ENCODE measurements around the gene OR56A5. TPM values are rescaled to one million over a fixed set of nuclear protein-coding genes. Genes with fewer than 3 reads are reported as not detected.
"Not testable (repeated sequence)": the region's sequence is repeated elsewhere in the genome, so short reads cannot be mapped to it uniquely, and the experiment has no call there.

The OR56A5 gene
- total and polyA plus RNA-seq, 4 donors = not detected

DNA sequence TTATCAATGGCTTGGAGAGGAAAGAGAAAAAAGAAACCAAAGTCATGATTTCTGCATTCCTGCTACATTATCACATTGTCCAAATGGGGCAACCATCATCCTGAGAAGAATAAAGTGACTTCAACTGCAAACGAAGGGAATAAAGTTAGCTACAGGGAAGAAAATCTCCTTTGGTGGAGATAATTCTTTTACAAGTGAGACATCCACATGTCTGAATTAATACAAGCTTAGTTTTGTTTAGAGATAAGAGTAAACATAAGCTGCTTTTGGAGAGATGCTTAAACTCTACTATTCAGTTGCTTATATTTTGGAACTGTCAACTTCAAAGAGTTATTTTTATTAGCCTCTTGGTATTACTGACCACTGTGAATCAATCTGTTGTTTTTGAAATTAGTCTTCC is 18.6 kb upstream of the OR56A5 start, which contains the start of gene OR52L1:
Gene OR52L1, minus strand, starts transcription at position 101 of the 400 bp plus-strand sequence. Its CDS starts 55 bp downstream, at position 46.
- WGBS (ENCODE audit: insufficient coverage) = no CpG with 5 or more reads among the region's 1 CpG
- no peak for DNase-seq (ENCODE audit: low read depth in 4 of 6, low spot score in 6 of 6)
- H3K36me3 ChIP-seq (ENCODE audit: control insufficient read depth, insufficient read depth, low read length) = no peaks in the 10 kb centered on the region
- no peak within 1 kb of the TSS for H3K27ac ChIP-seq (ENCODE audit: low read depth, low read length)
- no peak within 1 kb of the TSS for H3K4me3 ChIP-seq (ENCODE audit: low read depth, low read length)
- H3K27me3 ChIP-seq (ENCODE audit: control insufficient read depth, insufficient read depth, low read length) = no peaks in the 10 kb centered on the region
- H3K9me3 ChIP-seq (ENCODE audit: control insufficient read depth, insufficient read depth, low read length) = no peaks in the 10 kb centered on the region
- no peaks in the 10 kb centered on the region for H3K4me1 ChIP-seq (ENCODE audit: control insufficient read depth, insufficient read depth, low read length)

GRCh38 chr11:5983443-5983842 is 15.1 kb upstream of the OR56A5 start:
- WGBS (ENCODE audit: insufficient coverage) = no CpG with 5 or more reads among the region's 1 CpG
- no peaks in the 10 kb centered on the region for H3K36me3 ChIP-seq (ENCODE audit: control insufficient read depth, insufficient read depth, low read length)
- no peak overlapping the region for H3K27ac ChIP-seq (ENCODE audit: low read depth, low read length)
- H3K27me3 ChIP-seq (ENCODE audit: control insufficient read depth, insufficient read depth, low read length) = no peaks in the 10 kb centered on the region
- DNase-seq (ENCODE audit: low read depth in 4 of 6, low spot score in 6 of 6) = no peak
- no peak overlapping the region for H3K4me3 ChIP-seq (ENCODE audit: low read depth, low read length)
- H3K9me3 ChIP-seq (ENCODE audit: control insufficient read depth, insufficient read depth, low read length) = peaks cover 2% of the 10 kb centered on the region
- no peaks in the 10 kb centered on the region for H3K4me1 ChIP-seq (ENCODE audit: control insufficient read depth, insufficient read depth, low read length)

GRCh38 chr11:5973530-5973929 is 5.2 kb upstream of the OR56A5 start:
- no CpG with 5 or more reads among the region's 1 CpG for WGBS (ENCODE audit: insufficient coverage)
- Histone ChIP-seq H3K36me3 (ENCODE audit: control insufficient read depth, insufficient read depth, low read length) (no peaks in the 10 kb centered on the region), H3K4me3 (ENCODE audit: low read depth, low read length) (no peak overlapping the region), H3K27ac (ENCODE audit: low read depth, low read length) (no peak overlapping the region), H3K4me1 (ENCODE audit: control insufficient read depth, insufficient read depth, low read length) (no peaks in the 10 kb centered on the region), H3K27me3 (ENCODE audit: control insufficient read depth, insufficient read depth, low read length) (no peaks in the 10 kb centered on the region), H3K9me3 (ENCODE audit: control insufficient read depth, insufficient read depth, low read length) (no peaks in the 10 kb centered on the region)
- DNase-seq (ENCODE audit: low read depth in 4 of 6, low spot score in 6 of 6) = no peak

DNA sequence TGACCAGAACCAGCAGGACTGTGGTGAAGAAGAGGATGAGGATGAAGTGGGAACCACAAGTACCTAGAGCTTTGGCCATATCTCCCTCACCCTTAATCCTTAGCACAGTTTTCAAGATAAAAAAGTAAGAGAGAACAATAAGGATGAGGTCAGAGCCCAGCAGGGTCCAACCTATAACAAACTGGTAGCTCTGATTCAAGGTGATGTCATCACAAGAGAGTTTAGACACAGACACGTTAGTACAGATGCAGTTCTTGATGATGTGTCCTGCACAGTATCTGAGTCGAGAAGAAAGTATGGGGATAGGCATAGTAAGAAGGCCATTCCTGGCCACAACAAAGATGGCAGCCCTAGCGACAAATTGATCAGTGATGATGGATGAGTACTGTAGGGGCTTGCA is 586 bp downstream of the OR56A5 start:
- DNase-seq (ENCODE audit: low read depth in 4 of 6, low spot score in 6 of 6) = no peak
- WGBS (ENCODE audit: insufficient coverage) = 65% methylated on average over 3 of the region's 3 CpGs
- Histone ChIP-seq H3K36me3 (ENCODE audit: control insufficient read depth, insufficient read depth, low read length) (no peaks in the 10 kb centered on the region), H3K4me1 (ENCODE audit: control insufficient read depth, insufficient read depth, low read length) (no peaks in the 10 kb centered on the region), H3K27ac (ENCODE audit: low read depth, low read length) (no peak overlapping the region), H3K27me3 (ENCODE audit: control insufficient read depth, insufficient read depth, low read length) (no peaks in the 10 kb centered on the region), H3K9me3 (ENCODE audit: control insufficient read depth, insufficient read depth, low read length) (peaks cover 3% of the 10 kb centered on the region), H3K4me3 (ENCODE audit: low read depth, low read length) (no peak overlapping the region)

- no peaks in the 10 kb centered on the region for H3K4me1 ChIP-seq (ENCODE audit: control insufficient read depth, insufficient read depth, low read length)
- no peaks in the 10 kb centered on the region for H3K36me3 ChIP-seq (ENCODE audit: control insufficient read depth, insufficient read depth, low read length)
- no peak overlapping the region for H3K27ac ChIP-seq (ENCODE audit: low read depth, low read length)
- no peaks in the 10 kb centered on the region for H3K27me3 ChIP-seq (ENCODE audit: control insufficient read depth, insufficient read depth, low read length)
- DNase-seq (ENCODE audit: low read depth in 4 of 6, low spot score in 6 of 6) = no peak
- H3K4me3 ChIP-seq (ENCODE audit: low read depth, low read length) = no peak overlapping the region
- no CpG with 5 or more reads among the region's 2 CpGs for WGBS (ENCODE audit: insufficient coverage)
- H3K9me3 ChIP-seq (ENCODE audit: control insufficient read depth, insufficient read depth, low read length) = peaks cover 3% of the 10 kb centered on the region
Observed at GRCh38 chr11:5966958-5967357, 1.3 kb downstream of the OR56A5 start.

GRCh38 chr11:5960704-5961320 is 7.5 kb downstream of the OR56A5 start:
- not testable (repeated sequence) for H3K27me3 ChIP-seq (ENCODE audit: control insufficient read depth, insufficient read depth, low read length); H3K4me1 ChIP-seq (ENCODE audit: control insufficient read depth, insufficient read depth, low read length); H3K4me3 ChIP-seq (ENCODE audit: low read depth, low read length); H3K9me3 ChIP-seq (ENCODE audit: control insufficient read depth, insufficient read depth, low read length); H3K27ac ChIP-seq (ENCODE audit: low read depth, low read length); H3K36me3 ChIP-seq (ENCODE audit: control insufficient read depth, insufficient read depth, low read length); DNase-seq (ENCODE audit: low read depth in 4 of 6, low spot score in 6 of 6)
- WGBS (ENCODE audit: insufficient coverage) = 91% methylated on average over 27 of the region's 40 CpGs

DNA sequence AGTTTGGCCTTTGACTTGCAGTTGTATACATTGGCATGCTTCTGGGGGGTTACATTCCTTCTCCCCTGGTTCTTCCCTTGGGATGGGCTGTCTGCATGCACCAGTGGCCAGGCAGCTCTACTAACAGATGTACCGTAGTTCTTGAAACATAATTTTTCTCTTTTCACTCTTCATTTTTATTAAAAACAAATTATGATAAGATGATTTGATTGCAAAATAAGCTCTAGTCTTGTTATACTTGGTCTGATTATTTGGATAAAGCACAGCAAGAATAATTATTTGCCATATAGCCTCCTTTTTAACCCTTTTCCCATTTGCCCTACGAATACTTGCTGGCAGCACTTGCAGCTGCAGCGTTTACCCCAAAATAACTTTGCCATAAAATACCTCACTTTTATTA is 12.7 kb downstream of the OR56A5 start:
- no peak for DNase-seq (ENCODE audit: low read depth in 4 of 6, low spot score in 6 of 6)
- Histone ChIP-seq H3K4me1 (ENCODE audit: control insufficient read depth, insufficient read depth, low read length) (no peaks in the 10 kb centered on the region), H3K9me3 (ENCODE audit: control insufficient read depth, insufficient read depth, low read length) (no peaks in the 10 kb centered on the region), H3K36me3 (ENCODE audit: control insufficient read depth, insufficient read depth, low read length) (no peaks in the 10 kb centered on the region), H3K27ac (ENCODE audit: low read depth, low read length) (no peak overlapping the region), H3K4me3 (ENCODE audit: low read depth, low read length) (no peak overlapping the region), H3K27me3 (ENCODE audit: control insufficient read depth, insufficient read depth, low read length) (no peaks in the 10 kb centered on the region)
- 100% methylated on average over 1 of the region's 3 CpGs for WGBS (ENCODE audit: insufficient coverage)

DNA sequence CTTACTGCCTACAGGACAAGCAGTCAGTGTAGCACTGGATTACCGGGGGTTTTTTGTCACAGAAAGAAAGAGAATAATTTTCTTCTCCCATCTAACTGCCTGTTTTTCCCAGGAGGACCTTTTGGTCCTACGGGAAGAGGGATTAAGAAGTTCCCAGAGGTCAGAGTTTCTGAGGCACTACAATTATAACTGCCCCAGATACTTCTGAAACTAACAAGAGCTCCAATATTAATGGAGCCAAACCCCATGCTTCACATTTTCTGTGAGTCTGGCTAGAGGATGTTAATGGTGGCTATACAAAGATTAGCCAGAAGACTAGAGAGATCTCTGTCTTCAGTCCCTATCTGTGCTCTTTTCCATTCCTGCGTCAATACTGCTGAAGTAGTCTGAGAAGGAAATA is 26.3 kb downstream of the OR56A5 start, which contains the start of gene OR56A3:
Gene OR56A3, plus strand, starts transcription at position 301 of the 400 bp plus-strand sequence. CDS start 5,096 bp downstream, outside the sequence.
- Histone ChIP-seq H3K4me3 (ENCODE audit: low read depth, low read length) (no peak within 1 kb of the TSS), H3K27me3 (ENCODE audit: control insufficient read depth, insufficient read depth, low read length) (no peaks in the 10 kb centered on the region), H3K4me1 (ENCODE audit: control insufficient read depth, insufficient read depth, low read length) (no peaks in the 10 kb centered on the region), H3K36me3 (ENCODE audit: control insufficient read depth, insufficient read depth, low read length) (no peaks in the 10 kb centered on the region), H3K9me3 (ENCODE audit: control insufficient read depth, insufficient read depth, low read length) (peaks cover 3% of the 10 kb centered on the region), H3K27ac (ENCODE audit: low read depth, low read length) (no peak within 1 kb of the TSS)
- no CpG with 5 or more reads among the region's 3 CpGs for WGBS (ENCODE audit: insufficient coverage)
- DNase-seq (ENCODE audit: low read depth in 4 of 6, low spot score in 6 of 6) = no peak

DNA sequence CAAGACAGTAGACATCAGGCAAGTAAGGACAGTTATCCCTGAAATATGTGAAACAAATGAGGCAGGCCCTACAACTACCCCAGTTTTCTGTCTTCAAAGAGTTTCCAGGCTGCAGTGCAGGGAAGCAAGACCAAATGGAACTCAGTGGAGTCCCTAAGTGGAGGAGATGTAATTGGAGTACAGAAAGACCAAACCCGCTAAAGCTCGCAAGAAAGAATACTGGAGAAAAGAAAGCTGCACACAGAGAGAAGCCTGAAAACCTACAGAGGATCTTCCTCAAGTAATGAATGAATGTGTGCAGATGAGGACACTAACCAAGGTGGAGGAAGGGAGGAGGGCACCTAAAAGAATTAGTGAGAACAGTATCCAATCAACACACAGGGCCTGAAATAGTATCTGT is 27.5 kb downstream of the OR56A5 start:
- Histone ChIP-seq H3K27ac (ENCODE audit: low read depth, low read length) (no peak overlapping the region), H3K4me3 (ENCODE audit: low read depth, low read length) (no peak overlapping the region), H3K27me3 (ENCODE audit: control insufficient read depth, insufficient read depth, low read length) (no peaks in the 10 kb centered on the region), H3K9me3 (ENCODE audit: control insufficient read depth, insufficient read depth, low read length) (peaks cover 3% of the 10 kb centered on the region), H3K4me1 (ENCODE audit: control insufficient read depth, insufficient read depth, low read length) (no peaks in the 10 kb centered on the region), H3K36me3 (ENCODE audit: control insufficient read depth, insufficient read depth, low read length) (no peaks in the 10 kb centered on the region)
- WGBS (ENCODE audit: insufficient coverage) = 100% methylated on average over 2 of the region's 2 CpGs
- no peak for DNase-seq (ENCODE audit: low read depth in 4 of 6, low spot score in 6 of 6)

DNA sequence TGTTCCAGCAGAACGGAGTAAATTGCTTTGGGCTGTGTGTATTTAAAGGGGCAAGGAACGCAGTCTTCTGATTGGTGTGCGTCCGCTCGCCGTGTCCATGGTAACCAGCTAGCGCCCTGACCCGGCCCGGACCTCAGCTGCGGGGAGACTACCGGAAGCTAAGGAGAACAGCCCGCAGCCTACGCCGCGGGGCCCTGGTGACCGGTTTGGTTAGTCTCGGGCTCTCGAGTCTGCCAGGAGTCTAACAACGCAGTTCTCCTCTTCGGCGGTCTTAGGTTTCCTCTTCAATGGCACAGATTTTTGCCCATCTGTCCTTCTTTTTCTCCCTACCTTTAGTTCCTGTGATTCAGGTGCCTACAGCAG is 29.7 kb downstream of the OR56A5 start:
- WGBS (ENCODE audit: insufficient coverage) = 61% methylated on average over 21 of the region's 21 CpGs
- Histone ChIP-seq H3K4me1 (ENCODE audit: control insufficient read depth, insufficient read depth, low read length) (no peaks in the 10 kb centered on the region), H3K4me3 (ENCODE audit: low read depth, low read length) (no peak overlapping the region)

More for the DNA sequence above, 29.7 kb downstream of the OR56A5 start:
- no peaks in the 10 kb centered on the region for H3K36me3 ChIP-seq (ENCODE audit: control insufficient read depth, insufficient read depth, low read length)
- H3K9me3 ChIP-seq (ENCODE audit: control insufficient read depth, insufficient read depth, low read length) = peaks cover 3% of the 10 kb centered on the region
- peak in 1 of 6 donors; percentile 18 for DNase-seq (ENCODE audit: low read depth in 4 of 6, low spot score in 6 of 6)
- H3K27ac ChIP-seq (ENCODE audit: low read depth, low read length) = no peak overlapping the region
- H3K27me3 ChIP-seq (ENCODE audit: control insufficient read depth, insufficient read depth, low read length) = no peaks in the 10 kb centered on the region

Measured in spinal cord (tissue), 10 donors.